Muscle of leg (tissue), 11 donors: Measurements from ENCODE around the gene WAC. TPM values are rescaled to one million over a fixed set of nuclear protein-coding genes. Genes with fewer than 3 reads are reported as not detected.
"Not testable (repeated sequence)": the region's sequence is repeated elsewhere in the genome, so short reads cannot be mapped to it uniquely, and the experiment has no call there.

Experiments used
- DNase-seq: peaks from one replicate; pipeline ENCODE4 v3.0.0; 2013
- H3K27ac ChIP-seq: one replicate; pipeline ENCODE4 v1.5.1; 2013; ENCODE audit warnings: mild to moderate bottlenecking, low read length, control low read depth
- H3K27me3 ChIP-seq: one replicate; pipeline ENCODE4 v1.6.1; 2013; ENCODE audit warnings: low read length; ENCODE audit not compliant: control insufficient read depth, insufficient read depth
- H3K36me3 ChIP-seq: one replicate; pipeline ENCODE4 v1.6.1; 2013; ENCODE audit warnings: low read length; ENCODE audit not compliant: control insufficient read depth, insufficient read depth
- H3K4me1 ChIP-seq: one replicate; pipeline ENCODE4 v1.6.1; 2013; ENCODE audit warnings: low read length; ENCODE audit not compliant: control insufficient read depth, insufficient read depth
- H3K4me3 ChIP-seq: one replicate; pipeline ENCODE4 v1.5.1; 2013; ENCODE audit warnings: low read length, control low read depth
- H3K9me3 ChIP-seq: replicated peaks from 2 replicates; pipeline ENCODE4 v1.6.1; 2013; ENCODE audit warnings: low read depth, low read length; ENCODE audit not compliant: control insufficient read depth
- WGBS: methylation state at CpG from one replicate; pipeline ENCODE4 v1.1.5; 2013; ENCODE audit warnings: missing lambda C conversion rate; ENCODE audit not compliant: insufficient coverage; 5-methylcytosine and 5-hydroxymethylcytosine counted together
- polyA plus RNA-seq, 8 donors: library from polyadenylated mRNA; unstranded; fragments of 120-200 nt; gene quantifications; one replicate each; pipeline versions ENCODE4 v1.2.1 to v1.2.3, GENCODE V29; 2013; ENCODE audit warnings: inconsistent platforms in 1 of 8, low replicate concordance in 1 of 8; ENCODE audit not compliant: insufficient read length in 8 of 8, insufficient read depth in 1 of 8
- total RNA-seq: library from RNA; stranded (reverse); fragments of 120-200 nt; gene quantifications from one replicate; pipeline ENCODE4 v1.2.4, GENCODE V29; 2013

WAC gene
- total and polyA plus RNA-seq, 9 donors: 50.5 to 92.6 (median 80.2) TPM

- no peaks in the 10 kb centered on the region for H3K9me3 ChIP-seq
- H3K27ac ChIP-seq: no peak overlapping the region
- H3K27me3 ChIP-seq: no peaks in the 10 kb centered on the region
- no peak overlapping the region for H3K4me3 ChIP-seq
- no CpG with 5 or more reads among the region's 4 CpGs for WGBS
- H3K36me3 ChIP-seq: peaks cover 16% of the 10 kb centered on the region
- DNase-seq: no peak
- H3K4me1 ChIP-seq: peaks cover 6% of the 10 kb centered on the region
Measured at GRCh38 chr10:28559618-28560017, 26.7 kb downstream of the WAC start.

- H3K36me3 ChIP-seq: peaks cover 7% of the 10 kb centered on the region
- H3K9me3 ChIP-seq: no peaks in the 10 kb centered on the region
- no peak overlapping the region for H3K27ac ChIP-seq
- H3K4me3 ChIP-seq: no peak overlapping the region
- peaks cover 4% of the 10 kb centered on the region for H3K4me1 ChIP-seq
- 76% methylated on average over 2 of the region's 3 CpGs for WGBS
- DNase-seq: no peak
- H3K27me3 ChIP-seq: no peaks in the 10 kb centered on the region
Measured at GRCh38 chr10:28560617-28561016, 27.7 kb downstream of the WAC start.

- H3K9me3 ChIP-seq: no peaks in the 10 kb centered on the region
- peaks cover 3% of the 10 kb centered on the region for H3K4me1 ChIP-seq
- no peaks in the 10 kb centered on the region for H3K27me3 ChIP-seq
- H3K4me3 ChIP-seq: no peak overlapping the region
- no peak overlapping the region for H3K27ac ChIP-seq
- DNase-seq: no peak
- H3K36me3 ChIP-seq: peaks cover 4% of the 10 kb centered on the region
- 91% methylated on average over 7 of the region's 10 CpGs for WGBS
Measured at GRCh38 chr10:28561531-28561930, 28.6 kb downstream of the WAC start.

- Histone ChIP-seq H3K27ac (no peak overlapping the region), H3K9me3 (no peaks in the 10 kb centered on the region), H3K4me3 (no peak overlapping the region), H3K36me3 (peaks cover 6% of the 10 kb centered on the region), H3K4me1 (peaks cover 4% of the 10 kb centered on the region), H3K27me3 (no peaks in the 10 kb centered on the region)
- DNase-seq: peak; percentile 28
- no CpG with 5 or more reads among the region's 6 CpGs for WGBS
Measured at GRCh38 chr10:28564905-28565304, 32.0 kb downstream of the WAC start.

- H3K4me1 ChIP-seq: peaks cover 2% of the 10 kb centered on the region
- no peak overlapping the region for H3K4me3 ChIP-seq
- H3K27ac ChIP-seq: no peak overlapping the region
- no CpG with 5 or more reads among the region's 1 CpG for WGBS
- H3K36me3 ChIP-seq: peaks cover 6% of the 10 kb centered on the region
- DNase-seq: peak; percentile 66
- H3K9me3 ChIP-seq: no peaks in the 10 kb centered on the region
- H3K27me3 ChIP-seq: no peaks in the 10 kb centered on the region
Measured at GRCh38 chr10:28566458-28567015, 33.6 kb downstream of the WAC start.

- no peaks in the 10 kb centered on the region for H3K27me3 ChIP-seq
- no peak overlapping the region for H3K27ac ChIP-seq
- H3K4me1 ChIP-seq: peaks cover 2% of the 10 kb centered on the region
- no peak overlapping the region for H3K4me3 ChIP-seq
- WGBS: 80% methylated on average over 1 of the region's 3 CpGs
- peaks cover 13% of the 10 kb centered on the region for H3K36me3 ChIP-seq
- H3K9me3 ChIP-seq: no peaks in the 10 kb centered on the region
- DNase-seq: no peak
Measured at GRCh38 chr10:28569506-28570159, 36.7 kb downstream of the WAC start.

GRCh38 chr10:28570598-28570997, 37.7 kb downstream of the WAC start:
- peaks cover 2% of the 10 kb centered on the region for H3K4me1 ChIP-seq

GRCh38 chr10:28571265-28571664, 38.3 kb downstream of the WAC start:
- peaks cover 2% of the 10 kb centered on the region for H3K4me1 ChIP-seq
- H3K4me3 ChIP-seq: no peak overlapping the region

More at GRCh38 chr10:28570598-28570997, 37.7 kb downstream of the WAC start:
- Histone ChIP-seq H3K4me3 (no peak overlapping the region), H3K27me3 (no peaks in the 10 kb centered on the region), H3K9me3 (no peaks in the 10 kb centered on the region), H3K36me3 (peaks cover 13% of the 10 kb centered on the region), H3K27ac (no peak overlapping the region)
- no CpG with 5 or more reads among the region's 1 CpG for WGBS
- DNase-seq: no peak

GRCh38 chr10:28574214-28574613, 41.3 kb downstream of the WAC start:
- WGBS: 98% methylated on average over 8 of the region's 10 CpGs
- H3K27me3 ChIP-seq, H3K4me1 ChIP-seq, H3K4me3 ChIP-seq, DNase-seq, H3K9me3 ChIP-seq, H3K27ac ChIP-seq: not testable (repeated sequence)
- peaks cover 12% of the 10 kb centered on the region for H3K36me3 ChIP-seq

More at GRCh38 chr10:28571265-28571664, 38.3 kb downstream of the WAC start:
- peaks cover 13% of the 10 kb centered on the region for H3K36me3 ChIP-seq
- H3K27me3 ChIP-seq: no peaks in the 10 kb centered on the region
- no CpG with 5 or more reads among the region's 6 CpGs for WGBS
- no peaks in the 10 kb centered on the region for H3K9me3 ChIP-seq
- no peak overlapping the region for H3K27ac ChIP-seq
- no peak for DNase-seq

- Histone ChIP-seq H3K27me3 (no peaks in the 10 kb centered on the region), H3K27ac (no peak overlapping the region), H3K9me3 (no peaks in the 10 kb centered on the region), H3K4me3 (no peak overlapping the region), H3K36me3 (peaks cover 12% of the 10 kb centered on the region), H3K4me1 (no peaks in the 10 kb centered on the region)
- DNase-seq: no peak
- WGBS: no CpG with 5 or more reads among the region's 5 CpGs
Measured at GRCh38 chr10:28575852-28576251, 42.9 kb downstream of the WAC start.
